Osteoblast (primary cell): Measurements from ENCODE around the gene BAX. TPM values are rescaled to one million over a fixed set of nuclear protein-coding genes. Genes with fewer than 3 reads are reported as not detected.
"Not testable (repeated sequence)": the region's sequence is repeated elsewhere in the genome, so short reads cannot be mapped to it uniquely, and the experiment has no call there.

Experiments
- DNase-seq: peaks from one replicate; pipeline ENCODE4 v3.0.0; 2011; ENCODE audit warnings: low spot score, mixed read lengths; ENCODE audit not compliant: insufficient read length; ENCODE audit errors: missing footprints
- H2AFZ ChIP-seq: 2 replicates; pipeline ENCODE4 v1.6.0; 2011; ENCODE audit warnings: mild to moderate bottlenecking, low read length
- H3K27ac ChIP-seq: 2 replicates; pipeline ENCODE4 v1.5.1; 2011; ENCODE audit warnings: mild to moderate bottlenecking, low read depth, low read length, moderate library complexity
- H3K27me3 ChIP-seq: 2 replicates; pipeline ENCODE4 v1.6.0; 2012; ENCODE audit warnings: mild to moderate bottlenecking, control low read depth, inconsistent platforms, low read length, moderate library complexity; ENCODE audit not compliant: insufficient read depth
- H3K36me3 ChIP-seq: 2 replicates; pipeline ENCODE4 v1.5.1; 2011; ENCODE audit warnings: mild to moderate bottlenecking, low read length, control low read depth, moderate library complexity; ENCODE audit not compliant: insufficient read depth
- H3K4me1 ChIP-seq: 2 replicates; pipeline ENCODE4 v1.5.1; 2011; ENCODE audit warnings: mild to moderate bottlenecking, low read length, control low read depth, moderate library complexity; ENCODE audit not compliant: insufficient read depth
- H3K4me2 ChIP-seq: 2 replicates; pipeline ENCODE4 v1.6.0; 2011; ENCODE audit warnings: mild to moderate bottlenecking, low read length; ENCODE audit not compliant: insufficient read depth
- H3K4me3 ChIP-seq: fragments of 200-600 bp; sonication (generic); 3 replicates; pipeline ENCODE4 v1.5.1; 2012; ENCODE audit warnings: mild to moderate bottlenecking, low read length, inconsistent platforms; ENCODE audit not compliant: insufficient read depth
- H3K79me2 ChIP-seq: 2 replicates; pipeline ENCODE4 v1.6.0; 2012; ENCODE audit warnings: mild to moderate bottlenecking, low read length, control low read depth, inconsistent platforms; ENCODE audit not compliant: insufficient read depth
- H3K9me3 ChIP-seq: 2 replicates; pipeline ENCODE4 v1.5.1; 2011; ENCODE audit warnings: low read depth, low read length, control low read depth
- H4K20me1 ChIP-seq: 2 replicates; pipeline ENCODE4 v1.6.0; 2012; ENCODE audit warnings: mild to moderate bottlenecking, low read length, control low read depth; ENCODE audit not compliant: insufficient read depth
- CTCF ChIP-seq: IDR thresholded peaks from 2 replicates; pipeline ENCODE4 v1.5.1; 2011; ENCODE audit warnings: mild to moderate bottlenecking, low read depth, low read length, moderate library complexity; ENCODE audit errors: extremely low read depth
- total RNA-seq: library from RNA; depleted of rRNA; stranded (reverse); fragments of >200 nt; gene quantifications from 2 replicates; pipeline ENCODE4 v1.2.3, GENCODE V29; 2012

Gene BAX
- total RNA-seq, 1 donor = 78.9 TPM

- no peak for TF ChIP-seq CTCF
- no peak overlapping the region for H3K4me2 ChIP-seq
- H3K79me2 ChIP-seq = no peaks in the 10 kb centered on the region
Measured at GRCh38 chr19:48921721-48922500, 32.8 kb upstream of the BAX start.

GRCh38 chr19:48922548-48923490, 31.9 kb upstream of the BAX start:
- Histone ChIP-seq H3K36me3 (peaks cover 30% of the 10 kb centered on the region), H3K27me3 (no peaks in the 10 kb centered on the region), H3K4me1 (peaks cover 21% of the 10 kb centered on the region), H3K27ac (no peak overlapping the region), H3K79me2 (no peaks in the 10 kb centered on the region), H4K20me1 (no peaks in the 10 kb centered on the region), H3K4me2 (no peak overlapping the region), H2AFZ (no peak overlapping the region), H3K4me3 (no peak overlapping the region), H3K9me3 (no peaks in the 10 kb centered on the region)
- peak; percentile 61 for DNase-seq
- TF ChIP-seq CTCF = no peak

More at GRCh38 chr19:48921721-48922500, 32.8 kb upstream of the BAX start:
- Histone ChIP-seq H3K27me3 (no peaks in the 10 kb centered on the region), H4K20me1 (no peaks in the 10 kb centered on the region), H2AFZ (no peak overlapping the region), H3K27ac (no peak overlapping the region), H3K9me3 (no peaks in the 10 kb centered on the region), H3K4me1 (peaks cover 21% of the 10 kb centered on the region), H3K36me3 (peaks cover 33% of the 10 kb centered on the region), H3K4me3 (no peak overlapping the region)
- DNase-seq = peak; percentile 60

- Histone ChIP-seq H3K79me2 (no peaks in the 10 kb centered on the region), H3K27me3 (no peaks in the 10 kb centered on the region), H2AFZ (no peak overlapping the region), H3K4me3 (no peak overlapping the region), H3K4me2 (no peak overlapping the region), H3K36me3 (peaks cover 18% of the 10 kb centered on the region), H3K27ac (peak overlapping the region; percentile 77), H3K4me1 (peaks cover 21% of the 10 kb centered on the region), H3K9me3 (no peaks in the 10 kb centered on the region), H4K20me1 (no peaks in the 10 kb centered on the region)
- no peak for TF ChIP-seq CTCF
- DNase-seq = peak; percentile 85
Measured at GRCh38 chr19:48925240-48925843, 29.3 kb upstream of the BAX start.

GRCh38 chr19:48925890-48926289, 28.8 kb upstream of the BAX start:
- peaks cover 16% of the 10 kb centered on the region for H3K36me3 ChIP-seq
- H4K20me1 ChIP-seq, H3K4me3 ChIP-seq, DNase-seq, H3K27me3 ChIP-seq, H3K4me2 ChIP-seq, H3K9me3 ChIP-seq, H3K79me2 ChIP-seq, H2AFZ ChIP-seq: not testable (repeated sequence)
- H3K27ac ChIP-seq = peak overlapping the region; percentile 77
- H3K4me1 ChIP-seq = peaks cover 21% of the 10 kb centered on the region
